Activated CD8-positive, alpha-beta memory T cell treated with anti-CD3 and anti-CD28 coated beads, Interleukin-2, amount 50 U/mL, for 4 hours (primary cell): ENCODE measurements around the gene ENG.

ENCODE experiments used
- DNase-seq: peaks from one replicate; pipeline ENCODE4 v3.0.0-alpha.2; 2020

The ENG gene

DNA sequence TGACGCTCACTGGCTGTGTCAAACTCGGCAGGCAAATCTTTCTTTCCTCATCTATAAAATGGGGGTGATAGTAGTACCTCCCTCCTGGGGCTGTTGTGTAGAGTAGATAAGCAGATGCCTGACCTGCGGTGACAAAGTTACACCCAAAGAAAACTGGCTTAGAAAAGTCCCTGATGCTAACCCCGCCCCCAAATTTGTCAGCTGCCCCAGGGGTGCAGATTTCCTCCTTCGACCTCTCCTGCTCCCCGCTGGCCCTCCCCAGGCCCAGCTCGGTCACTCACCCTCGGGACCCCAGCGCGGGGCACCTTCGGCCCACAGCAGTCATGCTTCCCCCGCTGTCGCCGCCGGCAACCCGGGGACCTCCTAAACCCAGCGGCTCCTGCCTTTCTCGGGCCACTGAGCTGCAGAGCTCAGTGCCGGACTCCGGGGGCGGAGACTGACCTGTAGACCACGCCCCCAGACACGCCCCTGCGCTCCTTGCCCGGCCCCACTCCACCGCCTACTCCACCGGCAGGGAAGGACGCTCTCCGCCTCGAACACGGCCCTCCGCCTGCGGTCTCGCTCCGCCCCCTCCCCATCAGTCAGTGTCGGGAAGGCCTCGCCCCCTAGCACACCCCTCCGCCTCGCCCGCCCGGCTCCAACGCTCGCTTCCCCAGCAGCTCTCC is 83.4 kb downstream of the ENG start:
- DNase-seq: peak; percentile 92

DNA sequence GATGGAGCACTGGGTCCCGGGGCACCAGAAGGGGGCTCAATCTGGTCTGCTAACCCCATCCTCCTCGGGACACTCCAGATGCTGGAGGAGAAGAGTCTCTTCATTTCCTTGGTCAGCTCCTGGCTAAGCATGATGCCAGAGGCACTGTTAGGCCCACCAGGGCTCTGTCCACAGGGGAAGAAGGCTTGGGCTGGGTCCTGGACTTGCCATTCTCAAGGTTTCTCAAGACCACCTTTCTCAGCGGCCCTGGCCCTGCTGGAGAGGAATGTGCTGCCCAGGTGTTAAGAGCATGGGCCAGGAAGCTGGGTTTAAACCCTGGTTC is 83.9 kb downstream of the ENG start:
- DNase-seq: no peak

DNA sequence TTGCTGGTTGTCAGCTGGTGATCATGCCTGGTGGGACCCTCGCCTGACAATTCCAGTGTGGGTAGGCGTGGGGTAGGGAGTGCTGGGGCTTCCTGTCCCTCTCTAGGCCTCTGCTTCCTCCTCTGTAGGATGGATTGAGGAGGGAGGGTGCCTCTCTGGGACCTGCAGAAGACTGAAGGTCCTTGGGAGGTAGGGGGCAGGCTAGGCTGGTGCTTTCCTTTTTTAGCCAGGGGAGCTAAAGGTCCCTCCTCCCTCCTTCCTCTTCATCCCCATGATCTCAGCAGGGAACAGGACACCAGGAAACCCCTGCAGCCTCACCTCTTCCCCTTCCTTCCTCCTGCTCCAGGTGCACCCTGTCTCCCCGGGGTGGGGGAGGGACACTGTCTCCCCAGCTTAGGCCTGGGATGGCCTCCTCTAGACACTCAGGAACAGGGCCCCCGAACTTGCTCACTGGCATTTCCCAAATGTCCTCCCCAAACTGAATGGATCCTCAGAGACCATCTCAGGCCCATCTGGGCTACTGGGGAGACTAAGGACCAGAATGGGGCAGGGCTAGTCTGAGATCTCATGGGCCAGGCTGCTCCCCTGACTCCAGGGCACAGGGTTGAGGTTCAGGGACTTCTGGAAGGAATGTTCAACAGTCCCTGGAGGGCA is 84.4 kb downstream of the ENG start:
- no peak for DNase-seq

DNA sequence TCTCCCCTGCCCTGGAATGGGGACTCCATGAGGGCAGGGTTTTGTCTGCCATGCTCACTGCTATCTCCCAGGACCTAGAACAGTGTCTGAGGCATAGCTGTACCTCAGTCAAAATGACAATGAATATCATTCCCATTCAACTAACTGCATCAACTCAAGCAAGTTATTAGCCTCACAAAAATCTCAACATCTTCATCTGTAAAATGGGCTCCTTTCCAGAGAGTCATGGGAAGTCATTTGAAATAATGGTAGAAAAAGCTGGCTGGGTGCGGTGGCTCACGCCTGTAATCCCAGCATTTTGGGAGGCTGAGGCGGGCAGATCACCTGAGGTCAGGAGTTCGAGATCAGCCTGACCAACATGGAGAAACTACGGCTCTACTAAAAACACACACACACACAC is 85.4 kb downstream of the ENG start:
- no peak for DNase-seq

DNA sequence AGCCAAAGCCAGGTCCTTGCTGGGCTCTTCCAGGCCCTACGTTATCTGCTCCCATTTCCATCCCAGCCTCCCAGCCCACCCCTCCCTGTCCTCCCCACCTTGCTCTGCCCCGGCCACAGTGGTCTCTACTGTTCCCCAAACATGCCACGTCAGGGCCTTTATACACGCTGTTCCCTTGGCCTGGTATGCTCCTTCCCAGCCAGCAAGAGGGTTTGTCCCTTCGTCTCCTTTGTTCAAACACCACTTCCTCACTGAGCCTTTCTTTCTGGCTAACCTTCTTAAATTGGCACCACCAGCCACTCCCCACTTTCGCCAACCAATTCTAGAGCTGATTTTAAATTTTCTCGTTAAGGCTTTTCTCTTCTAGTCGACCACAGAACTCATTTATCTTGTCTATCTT is 85.8 kb downstream of the ENG start:
- DNase-seq: no peak

DNA sequence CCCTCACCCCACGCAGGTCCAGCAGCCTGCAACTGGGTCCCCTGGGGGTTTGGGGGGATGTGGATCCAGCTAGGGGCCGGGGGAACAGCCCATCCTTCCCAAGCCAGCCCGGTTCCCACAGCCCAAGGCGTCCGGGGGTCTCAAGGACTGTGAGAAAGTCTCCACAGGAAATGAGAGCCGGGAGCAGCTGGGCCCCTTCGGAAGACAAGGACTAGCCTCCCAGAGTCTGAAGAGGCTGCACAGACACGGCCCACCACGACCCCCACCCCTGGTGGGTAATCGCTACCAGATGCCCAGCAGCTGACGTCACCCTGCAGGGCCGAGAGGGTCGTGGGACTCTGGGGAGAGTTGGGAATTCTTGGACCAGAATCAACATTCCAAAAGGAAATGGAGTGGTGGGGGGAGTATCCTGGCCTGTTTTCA is 86.5 kb downstream of the ENG start:
- no peak for DNase-seq

DNA sequence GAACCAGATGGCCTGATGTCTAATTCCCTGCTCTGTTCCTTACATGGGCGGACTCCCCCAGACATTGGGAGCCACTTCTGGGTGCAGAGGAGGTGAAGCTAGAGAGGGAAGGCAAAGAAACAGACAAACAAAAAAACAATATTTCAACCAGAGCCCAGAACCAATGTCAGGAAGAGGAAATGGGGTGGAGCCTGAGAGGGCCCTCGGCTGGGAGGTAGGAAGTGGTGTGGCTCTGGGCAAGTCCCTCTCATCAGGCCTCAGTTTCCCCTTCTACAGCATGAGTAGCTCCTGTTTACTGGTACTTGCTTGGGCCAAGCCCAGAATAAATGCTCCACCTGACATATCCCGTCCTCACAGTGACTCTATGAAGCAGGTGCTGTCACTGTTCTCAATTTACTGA is 87.0 kb downstream of the ENG start:
- DNase-seq: no peak

DNA sequence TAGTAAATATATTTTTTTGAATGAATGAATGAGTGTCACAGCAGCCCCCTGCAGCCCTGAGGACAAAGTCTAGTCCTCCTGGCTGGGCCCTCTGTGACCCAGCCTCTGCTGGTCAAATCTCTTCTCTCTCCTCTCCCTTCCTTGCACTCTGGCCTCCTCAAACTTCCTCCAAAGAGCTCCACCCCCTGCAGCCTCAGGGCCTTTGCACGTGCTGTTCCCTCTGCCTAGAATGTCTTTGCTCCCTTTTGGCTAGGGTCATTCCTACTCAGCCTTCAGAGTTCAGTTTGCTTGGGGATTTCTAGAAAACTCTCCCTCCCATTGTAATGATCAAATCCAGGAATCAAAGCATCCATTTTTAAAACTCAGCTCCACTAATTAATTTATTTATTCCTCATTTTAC is 89.0 kb downstream of the ENG start:
- DNase-seq: no peak
